ENCODE results near the gene ALDH1L1.
A peak's percentile ranks its signal among the peaks of the same experiment; 100 is the strongest.

Gene ALDH1L1

DNA sequence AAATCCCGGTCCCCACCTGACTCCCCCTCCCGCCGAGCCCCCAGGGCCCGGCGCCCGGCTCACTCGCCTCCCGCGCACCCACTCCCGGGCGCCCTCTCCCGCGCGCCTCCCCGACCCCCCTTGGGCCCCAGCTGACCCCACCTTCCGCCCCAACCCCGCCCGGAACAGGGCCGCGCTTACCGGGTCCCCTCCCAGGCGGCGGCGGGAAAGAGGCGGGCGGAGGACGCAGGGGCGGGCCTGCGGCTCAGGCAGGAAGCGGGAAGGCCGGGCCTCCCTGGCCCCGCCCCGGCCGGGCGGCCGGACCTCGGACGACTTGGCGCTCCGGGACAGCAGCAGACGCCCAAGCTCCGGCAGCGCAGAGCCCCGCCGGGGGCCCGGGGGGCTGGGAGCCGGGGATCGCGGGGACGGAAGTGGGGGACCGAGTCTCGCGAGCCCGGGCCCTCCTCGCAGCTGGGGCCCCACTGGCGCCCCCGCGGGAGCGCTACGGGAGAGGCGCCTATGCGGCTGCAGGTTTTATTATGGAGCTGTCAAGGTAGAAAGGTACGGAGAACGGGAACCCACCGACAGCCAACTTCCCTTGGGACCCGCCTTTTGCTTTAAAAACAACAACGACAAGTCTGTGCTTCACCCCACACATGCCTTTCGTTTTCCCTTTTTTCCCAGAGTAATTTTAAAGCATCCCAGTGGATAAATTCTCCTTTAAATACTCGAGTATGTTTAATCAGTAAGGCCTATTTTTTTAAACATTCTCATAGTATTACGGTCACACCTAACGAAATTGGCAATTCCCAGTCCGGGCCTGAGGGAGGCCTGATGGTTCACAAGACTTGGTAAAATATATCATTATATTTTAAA lies 96.2 kb downstream of the ALDH1L1 start, which contains the start of gene SLC41A3 (continued):
- TF ChIP-seq ZNF514 (tag by site-specific recombination; IDR thresholded peaks at IDR 0.05) (no peak), KLF1 (tag by site-specific recombination; IDR thresholded peaks at IDR 0.05) (no peak), ZIC2 (tag by site-specific recombination; IDR thresholded peaks at IDR 0.05) (peak; percentile 38; the same call in 1 of the 2 replicates), ZNF704 (tag by site-specific recombination; IDR thresholded peaks at IDR 0.05) (no peak), TCF7L2 (IDR thresholded peaks at IDR 0.05; ENCODE audit: borderline replicate concordance, low read depth, low read length) (no peak), ZNF146 (tag by site-specific recombination; IDR thresholded peaks at IDR 0.05) (no peak), SCRT2 (tag by site-specific recombination; IDR thresholded peaks at IDR 0.05) (no peak), ZNF529 (tag by site-specific recombination; IDR thresholded peaks at IDR 0.05; ENCODE audit: insufficient replicate concordance) (no peak), KLF10 (tag by site-specific recombination; IDR thresholded peaks at IDR 0.05) (peak; percentile 29; the same call in 1 of the 2 replicates), ZNF624 (tag by site-specific recombination; IDR thresholded peaks at IDR 0.05) (no peak), SP3 (tag by site-specific recombination; IDR thresholded peaks at IDR 0.05) (peak; percentile 72), ZFP69B (tag by site-specific recombination; IDR thresholded peaks at IDR 0.05) (no peak), ZNF211 (tag by site-specific recombination; IDR thresholded peaks at IDR 0.05; ENCODE audit: low read depth) (no peak), ZNF48 (tag by site-specific recombination; IDR thresholded peaks at IDR 0.05) (no peak), HOXC10 (CRISPR knock-in tag; IDR thresholded peaks at IDR 0.05) (no peak), ZNF544 (tag by site-specific recombination; IDR thresholded peaks at IDR 0.05) (no peak), ZNF837 (tag by site-specific recombination; IDR thresholded peaks at IDR 0.05) (no peak), ZNF157 (tag by site-specific recombination; IDR thresholded peaks at IDR 0.05) (no peak), ZBTB48 (tag by site-specific recombination; IDR thresholded peaks at IDR 0.05) (no peak), ZNF76 (tag by site-specific recombination; IDR thresholded peaks at IDR 0.05; ENCODE audit: borderline replicate concordance, low read depth) (no peak), ZNF26 (tag by site-specific recombination; IDR thresholded peaks at IDR 0.05) (no peak), PRDM1 (tag by site-specific recombination; IDR thresholded peaks at IDR 0.05) (no peak), YY1 (tag by site-specific recombination; IDR thresholded peaks at IDR 0.05) (no peak), ZNF280D (tag by site-specific recombination; IDR thresholded peaks at IDR 0.05) (no peak), INSM2 (tag by site-specific recombination; IDR thresholded peaks at IDR 0.05) (no peak), HOXD13 (CRISPR knock-in tag; IDR thresholded peaks at IDR 0.05; ENCODE audit: borderline replicate concordance) (no peak), ZFP41 (tag by site-specific recombination; IDR thresholded peaks at IDR 0.05; ENCODE audit: borderline replicate concordance) (no peak)
- TF ChIP-seq, protein P1, sequence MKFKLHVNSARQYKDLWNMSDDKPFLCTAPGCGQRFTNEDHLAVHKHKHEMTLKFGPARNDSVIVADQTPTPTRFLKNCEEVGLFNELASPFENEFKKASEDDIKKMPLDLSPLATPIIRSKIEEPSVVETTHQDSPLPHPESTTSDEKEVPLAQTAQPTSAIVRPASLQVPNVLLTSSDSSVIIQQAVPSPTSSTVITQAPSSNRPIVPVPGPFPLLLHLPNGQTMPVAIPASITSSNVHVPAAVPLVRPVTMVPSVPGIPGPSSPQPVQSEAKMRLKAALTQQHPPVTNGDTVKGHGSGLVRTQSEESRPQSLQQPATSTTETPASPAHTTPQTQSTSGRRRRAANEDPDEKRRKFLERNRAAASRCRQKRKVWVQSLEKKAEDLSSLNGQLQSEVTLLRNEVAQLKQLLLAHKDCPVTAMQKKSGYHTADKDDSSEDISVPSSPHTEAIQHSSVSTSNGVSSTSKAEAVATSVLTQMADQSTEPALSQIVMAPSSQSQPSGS (tag by site-specific recombination; IDR thresholded peaks at IDR 0.05; ENCODE audit: low read depth) = no peak
- TF ChIP-seq, protein P2, sequence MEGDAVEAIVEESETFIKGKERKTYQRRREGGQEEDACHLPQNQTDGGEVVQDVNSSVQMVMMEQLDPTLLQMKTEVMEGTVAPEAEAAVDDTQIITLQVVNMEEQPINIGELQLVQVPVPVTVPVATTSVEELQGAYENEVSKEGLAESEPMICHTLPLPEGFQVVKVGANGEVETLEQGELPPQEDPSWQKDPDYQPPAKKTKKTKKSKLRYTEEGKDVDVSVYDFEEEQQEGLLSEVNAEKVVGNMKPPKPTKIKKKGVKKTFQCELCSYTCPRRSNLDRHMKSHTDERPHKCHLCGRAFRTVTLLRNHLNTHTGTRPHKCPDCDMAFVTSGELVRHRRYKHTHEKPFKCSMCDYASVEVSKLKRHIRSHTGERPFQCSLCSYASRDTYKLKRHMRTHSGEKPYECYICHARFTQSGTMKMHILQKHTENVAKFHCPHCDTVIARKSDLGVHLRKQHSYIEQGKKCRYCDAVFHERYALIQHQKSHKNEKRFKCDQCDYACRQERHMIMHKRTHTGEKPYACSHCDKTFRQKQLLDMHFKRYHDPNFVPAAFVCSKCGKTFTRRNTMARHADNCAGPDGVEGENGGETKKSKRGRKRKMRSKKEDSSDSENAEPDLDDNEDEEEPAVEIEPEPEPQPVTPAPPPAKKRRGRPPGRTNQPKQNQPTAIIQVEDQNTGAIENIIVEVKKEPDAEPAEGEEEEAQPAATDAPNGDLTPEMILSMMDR (tag by site-specific recombination; IDR thresholded peaks at IDR 0.05) = peak; percentile 30; the same call in 1 of the 2 replicates
